ENCODE data around the gene DOCK9.

Gene DOCK9

GRCh38 chr13:98981369-98982080 is 3.7 kb upstream of the DOCK9 start:
- H3K9ac ChIP-seq (ENCODE audit: low read length): no peak overlapping the region
- H3K4me1 ChIP-seq (ENCODE audit: insufficient read depth, low read length, severe bottlenecking): no peaks in the 10 kb centered on the region
- H3K9me2 ChIP-seq (ENCODE audit: low read depth, low read length): no peaks in the 10 kb centered on the region
- 0 out of 2 replicates have a peak, but pooled peaks cover 2% of the 10 kb centered on the region for H4K20me1 ChIP-seq (ENCODE audit: insufficient read depth, low read length)
- TF ChIP-seq EZH2 (IDR thresholded peaks at IDR 0.05; ENCODE audit: borderline replicate concordance, low read length): no peak
- TF ChIP-seq CTCF (IDR thresholded peaks at IDR 0.05; ENCODE audit: low read length): no peak
- H3K27me3 ChIP-seq (ENCODE audit: insufficient read depth, low read length): no peaks in the 10 kb centered on the region
- H2AFZ ChIP-seq (ENCODE audit: low read length): no peak overlapping the region
- no peaks in the 10 kb centered on the region for H3K79me2 ChIP-seq (ENCODE audit: insufficient read depth, low read length)
- no peak overlapping the region for H3K4me2 ChIP-seq (ENCODE audit: low read length)
- H3K9me3 ChIP-seq (ENCODE audit: low read length): no peaks in the 10 kb centered on the region
- no peaks in the 10 kb centered on the region for H3K36me3 ChIP-seq (ENCODE audit: insufficient read depth, low read length)
- no peak overlapping the region for H3K4me3 ChIP-seq (ENCODE audit: low read depth, low read length, poor library complexity, severe bottlenecking)
- no peak overlapping the region for H3K27ac ChIP-seq (ENCODE audit: low read depth, low read length, poor library complexity, severe bottlenecking)
- H3F3A ChIP-seq (ENCODE audit: insufficient read depth, low read length): no peaks in the 10 kb centered on the region

DNA sequence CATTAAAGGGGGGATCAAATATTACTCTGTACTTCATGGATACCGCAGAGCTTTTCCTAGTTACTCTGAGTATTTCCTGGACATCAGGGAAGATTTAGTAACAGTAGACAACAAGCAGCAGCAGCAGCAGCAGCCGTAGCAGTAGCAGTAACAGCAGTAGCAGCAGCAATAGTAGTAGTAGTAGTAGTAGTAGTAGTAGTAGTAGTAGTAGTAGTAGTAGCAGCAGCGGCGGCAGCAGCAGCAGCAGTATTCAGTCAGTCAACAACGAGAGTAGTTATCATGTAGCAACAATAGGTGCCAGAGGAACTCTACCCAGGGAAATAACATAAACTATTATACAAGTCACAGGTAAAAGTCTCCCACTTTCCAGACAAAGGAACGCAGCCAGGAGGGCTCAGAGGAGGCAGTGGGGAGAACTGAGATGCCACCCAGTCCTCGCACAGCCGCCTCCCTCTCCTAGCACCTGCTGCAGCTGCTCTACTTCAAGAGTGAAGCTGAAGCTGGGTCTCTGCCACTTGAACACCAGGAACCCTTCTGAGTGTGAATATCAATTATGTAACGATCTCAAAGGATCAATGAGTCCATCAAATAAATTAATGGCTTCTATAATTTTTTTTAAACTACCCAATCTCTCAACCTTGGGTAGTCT is 1.3 kb upstream of the DOCK9 start:
- H3K9me2 ChIP-seq (ENCODE audit: low read depth, low read length): no peaks in the 10 kb centered on the region
- no peak overlapping the region for H3K4me3 ChIP-seq (ENCODE audit: low read depth, low read length, poor library complexity, severe bottlenecking)
- no peaks in the 10 kb centered on the region for H3K36me3 ChIP-seq (ENCODE audit: insufficient read depth, low read length)
- no peak overlapping the region for H2AFZ ChIP-seq (ENCODE audit: low read length)
- no peaks in the 10 kb centered on the region for H3K9me3 ChIP-seq (ENCODE audit: low read length)
- TF ChIP-seq EZH2 (IDR thresholded peaks at IDR 0.05; ENCODE audit: borderline replicate concordance, low read length) (no peak), CTCF (IDR thresholded peaks at IDR 0.05; ENCODE audit: low read length) (no peak)
- 0 out of 2 replicates have a peak, but pooled peaks cover 2% of the 10 kb centered on the region for H4K20me1 ChIP-seq (ENCODE audit: insufficient read depth, low read length)
- H3K27ac ChIP-seq (ENCODE audit: low read depth, low read length, poor library complexity, severe bottlenecking): no peak overlapping the region
- H3K4me1 ChIP-seq (ENCODE audit: insufficient read depth, low read length, severe bottlenecking): no peaks in the 10 kb centered on the region
- no peaks in the 10 kb centered on the region for H3F3A ChIP-seq (ENCODE audit: insufficient read depth, low read length)
- H3K79me2 ChIP-seq (ENCODE audit: insufficient read depth, low read length): no peaks in the 10 kb centered on the region
- no peak overlapping the region for H3K9ac ChIP-seq (ENCODE audit: low read length)
- H3K27me3 ChIP-seq (ENCODE audit: insufficient read depth, low read length): no peaks in the 10 kb centered on the region
- no peak overlapping the region for H3K4me2 ChIP-seq (ENCODE audit: low read length)

GRCh38 chr13:98978280-98978679 is 416 bp upstream of the DOCK9 start:
- Histone ChIP-seq H3K4me1 (ENCODE audit: insufficient read depth, low read length, severe bottlenecking) (no peaks in the 10 kb centered on the region), H4K20me1 (ENCODE audit: insufficient read depth, low read length) (0 out of 2 replicates have a peak, but pooled peaks cover 2% of the 10 kb centered on the region), H3K79me2 (ENCODE audit: insufficient read depth, low read length) (no peaks in the 10 kb centered on the region), H3K9me3 (ENCODE audit: low read length) (no peaks in the 10 kb centered on the region), H3K4me2 (ENCODE audit: low read length) (no peak overlapping the region), H3K36me3 (ENCODE audit: insufficient read depth, low read length) (no peaks in the 10 kb centered on the region), H3K4me3 (ENCODE audit: low read depth, low read length, poor library complexity, severe bottlenecking) (no peak overlapping the region), H3K9me2 (ENCODE audit: low read depth, low read length) (no peaks in the 10 kb centered on the region), H3F3A (ENCODE audit: insufficient read depth, low read length) (no peaks in the 10 kb centered on the region), H3K27me3 (ENCODE audit: insufficient read depth, low read length) (no peaks in the 10 kb centered on the region), H2AFZ (ENCODE audit: low read length) (no peak overlapping the region), H3K27ac (ENCODE audit: low read depth, low read length, poor library complexity, severe bottlenecking) (no peak overlapping the region), H3K9ac (ENCODE audit: low read length) (no peak overlapping the region)
- TF ChIP-seq EZH2 (IDR thresholded peaks at IDR 0.05; ENCODE audit: borderline replicate concordance, low read length): no peak
- TF ChIP-seq CTCF (IDR thresholded peaks at IDR 0.05; ENCODE audit: low read length): no peak
